HL-60 (cell line): ENCODE measurements around the gene FBXO34.

Experiments
- GABPA ChIP-seq: IDR thresholded peaks from 2 replicates; pipeline ENCODE4 v1.6.1; 2012; ENCODE audit warnings: low read depth
- POLR2AphosphoS5 ChIP-seq: IDR thresholded peaks from 2 replicates; pipeline ENCODE4 v1.6.1; 2012; ENCODE audit warnings: low read depth
- TF ChIP-seq, protein P1 (sequence below): IDR thresholded peaks from one replicate; pipeline ENCODE4 v1.5.1; 2011; ENCODE audit warnings: low read length, control low read depth, inconsistent platforms; ENCODE audit not compliant: insufficient read depth
- TF ChIP-seq, protein P2 (sequence below): IDR thresholded peaks from 2 replicates; pipeline ENCODE4 v1.6.1; 2012; ENCODE audit warnings: low read depth; ENCODE audit not compliant: insufficient replicate concordance

DNA sequence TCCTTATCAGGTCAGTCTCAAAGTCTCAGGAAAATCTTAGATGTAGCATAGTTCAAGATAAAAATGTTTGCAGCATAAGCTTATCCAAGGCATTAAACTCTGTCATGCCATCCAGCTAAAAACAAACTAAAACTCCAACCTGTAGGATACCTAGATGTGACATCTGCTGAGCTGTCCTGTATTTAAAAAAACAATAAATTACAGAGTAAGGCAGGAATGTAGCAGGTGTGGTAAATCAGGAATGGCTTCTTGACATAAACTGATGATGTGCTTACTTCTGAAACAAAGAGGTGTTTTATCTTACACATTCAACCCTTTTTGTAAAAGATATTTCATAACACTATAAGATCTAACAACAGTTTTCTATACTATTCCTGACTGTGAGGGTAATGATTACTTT, 49.3 kb upstream of the FBXO34 start:
- TF ChIP-seq, protein P1, sequence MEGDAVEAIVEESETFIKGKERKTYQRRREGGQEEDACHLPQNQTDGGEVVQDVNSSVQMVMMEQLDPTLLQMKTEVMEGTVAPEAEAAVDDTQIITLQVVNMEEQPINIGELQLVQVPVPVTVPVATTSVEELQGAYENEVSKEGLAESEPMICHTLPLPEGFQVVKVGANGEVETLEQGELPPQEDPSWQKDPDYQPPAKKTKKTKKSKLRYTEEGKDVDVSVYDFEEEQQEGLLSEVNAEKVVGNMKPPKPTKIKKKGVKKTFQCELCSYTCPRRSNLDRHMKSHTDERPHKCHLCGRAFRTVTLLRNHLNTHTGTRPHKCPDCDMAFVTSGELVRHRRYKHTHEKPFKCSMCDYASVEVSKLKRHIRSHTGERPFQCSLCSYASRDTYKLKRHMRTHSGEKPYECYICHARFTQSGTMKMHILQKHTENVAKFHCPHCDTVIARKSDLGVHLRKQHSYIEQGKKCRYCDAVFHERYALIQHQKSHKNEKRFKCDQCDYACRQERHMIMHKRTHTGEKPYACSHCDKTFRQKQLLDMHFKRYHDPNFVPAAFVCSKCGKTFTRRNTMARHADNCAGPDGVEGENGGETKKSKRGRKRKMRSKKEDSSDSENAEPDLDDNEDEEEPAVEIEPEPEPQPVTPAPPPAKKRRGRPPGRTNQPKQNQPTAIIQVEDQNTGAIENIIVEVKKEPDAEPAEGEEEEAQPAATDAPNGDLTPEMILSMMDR = no peak
- TF ChIP-seq POLR2AphosphoS5 (no peak), GABPA (no peak)
- TF ChIP-seq, protein P2, sequence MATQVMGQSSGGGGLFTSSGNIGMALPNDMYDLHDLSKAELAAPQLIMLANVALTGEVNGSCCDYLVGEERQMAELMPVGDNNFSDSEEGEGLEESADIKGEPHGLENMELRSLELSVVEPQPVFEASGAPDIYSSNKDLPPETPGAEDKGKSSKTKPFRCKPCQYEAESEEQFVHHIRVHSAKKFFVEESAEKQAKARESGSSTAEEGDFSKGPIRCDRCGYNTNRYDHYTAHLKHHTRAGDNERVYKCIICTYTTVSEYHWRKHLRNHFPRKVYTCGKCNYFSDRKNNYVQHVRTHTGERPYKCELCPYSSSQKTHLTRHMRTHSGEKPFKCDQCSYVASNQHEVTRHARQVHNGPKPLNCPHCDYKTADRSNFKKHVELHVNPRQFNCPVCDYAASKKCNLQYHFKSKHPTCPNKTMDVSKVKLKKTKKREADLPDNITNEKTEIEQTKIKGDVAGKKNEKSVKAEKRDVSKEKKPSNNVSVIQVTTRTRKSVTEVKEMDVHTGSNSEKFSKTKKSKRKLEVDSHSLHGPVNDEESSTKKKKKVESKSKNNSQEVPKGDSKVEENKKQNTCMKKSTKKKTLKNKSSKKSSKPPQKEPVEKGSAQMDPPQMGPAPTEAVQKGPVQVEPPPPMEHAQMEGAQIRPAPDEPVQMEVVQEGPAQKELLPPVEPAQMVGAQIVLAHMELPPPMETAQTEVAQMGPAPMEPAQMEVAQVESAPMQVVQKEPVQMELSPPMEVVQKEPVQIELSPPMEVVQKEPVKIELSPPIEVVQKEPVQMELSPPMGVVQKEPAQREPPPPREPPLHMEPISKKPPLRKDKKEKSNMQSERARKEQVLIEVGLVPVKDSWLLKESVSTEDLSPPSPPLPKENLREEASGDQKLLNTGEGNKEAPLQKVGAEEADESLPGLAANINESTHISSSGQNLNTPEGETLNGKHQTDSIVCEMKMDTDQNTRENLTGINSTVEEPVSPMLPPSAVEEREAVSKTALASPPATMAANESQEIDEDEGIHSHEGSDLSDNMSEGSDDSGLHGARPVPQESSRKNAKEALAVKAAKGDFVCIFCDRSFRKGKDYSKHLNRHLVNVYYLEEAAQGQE = no peak
